HG03060 (cell line): ENCODE results near the gene ZMPSTE24.
"Not testable (repeated sequence)": the region's sequence is repeated elsewhere in the genome, so short reads cannot be mapped to it uniquely, and the experiment has no call there.

Experiments used
- ATAC-seq: cut with Tn5 transposase; IDR thresholded peaks from one replicate; pipeline ENCODE4 v1.9.1; 2021; ENCODE audit warnings: low read depth, moderate number of reproducible peaks; ENCODE audit not compliant: unreplicated experiment

The ZMPSTE24 gene

DNA sequence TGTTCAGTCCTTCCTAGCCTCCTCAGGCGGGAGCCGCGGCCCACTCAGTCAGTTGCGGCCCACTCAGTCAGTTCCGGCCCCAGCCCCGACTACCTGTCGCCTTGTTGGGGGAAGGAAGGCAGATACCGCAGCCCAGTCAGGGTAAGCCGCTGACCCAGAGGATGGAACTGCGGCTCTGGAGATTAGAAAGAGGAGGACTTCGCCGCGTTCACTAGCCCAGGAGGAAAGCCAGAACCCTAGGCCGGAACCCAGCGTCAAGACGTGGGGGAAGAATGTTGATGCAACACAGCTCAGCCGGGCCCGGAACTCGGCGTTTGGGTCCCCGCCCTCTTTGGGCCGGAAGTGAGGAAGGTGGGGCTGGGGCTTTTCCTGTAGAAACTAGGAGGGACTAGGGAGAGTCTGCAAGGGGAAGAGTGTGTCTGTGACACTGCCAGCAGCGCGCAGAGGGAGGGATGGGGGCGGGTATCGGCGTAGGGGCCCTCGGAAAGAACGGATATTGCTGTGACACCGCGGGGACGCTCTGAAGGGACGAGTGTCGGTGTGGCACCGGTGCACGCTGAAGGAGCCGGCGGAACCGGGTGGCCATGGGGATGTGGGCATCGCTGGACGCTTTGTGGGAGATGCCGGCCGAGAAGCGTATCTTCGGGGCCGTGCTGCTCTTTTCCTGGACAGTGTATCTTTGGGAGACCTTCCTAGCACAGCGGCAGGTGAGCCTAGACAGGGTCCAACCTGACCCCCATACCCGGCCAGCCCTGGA is at the start of gene ZMPSTE24:
TSS of gene ZMPSTE24 (plus strand) at position 549 of the 757 bp plus-strand sequence. CDS start at position 585, 36 bp downstream.
- ATAC-seq: peak; percentile 81

DNA sequence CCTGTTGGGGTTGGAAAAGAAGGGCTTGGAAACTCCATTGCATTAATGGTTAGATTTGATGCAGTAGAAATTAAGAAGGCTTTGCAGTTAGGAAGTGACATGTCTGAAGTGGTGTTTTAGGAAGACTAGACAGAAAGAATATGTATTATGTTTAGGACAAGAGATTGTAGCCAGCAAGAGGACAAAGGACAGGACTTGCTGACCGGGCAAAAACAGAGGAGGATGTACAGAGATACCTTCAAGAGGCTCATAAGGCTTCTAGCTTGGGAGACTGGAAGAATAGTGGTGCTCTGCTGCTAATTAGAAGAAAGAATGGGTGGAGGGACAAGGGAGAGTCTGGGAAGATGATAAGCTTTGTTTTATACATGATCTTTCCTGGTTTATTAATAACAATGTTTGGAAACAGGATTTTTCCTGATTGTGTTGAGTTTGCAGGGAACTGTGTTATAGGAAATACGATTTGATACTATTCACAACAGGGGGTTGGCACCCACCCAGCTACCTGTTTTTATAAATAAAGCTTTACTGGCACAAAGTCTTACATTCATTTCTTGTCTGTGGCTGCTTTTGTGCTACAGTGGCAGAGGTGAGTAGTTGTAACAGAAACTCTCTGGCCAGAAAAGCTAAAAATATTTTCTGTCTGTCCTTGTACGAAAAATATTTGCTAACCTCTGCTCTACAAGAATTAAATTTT is 47.4 kb upstream of the ZMPSTE24 start:
- no peak for ATAC-seq

DNA sequence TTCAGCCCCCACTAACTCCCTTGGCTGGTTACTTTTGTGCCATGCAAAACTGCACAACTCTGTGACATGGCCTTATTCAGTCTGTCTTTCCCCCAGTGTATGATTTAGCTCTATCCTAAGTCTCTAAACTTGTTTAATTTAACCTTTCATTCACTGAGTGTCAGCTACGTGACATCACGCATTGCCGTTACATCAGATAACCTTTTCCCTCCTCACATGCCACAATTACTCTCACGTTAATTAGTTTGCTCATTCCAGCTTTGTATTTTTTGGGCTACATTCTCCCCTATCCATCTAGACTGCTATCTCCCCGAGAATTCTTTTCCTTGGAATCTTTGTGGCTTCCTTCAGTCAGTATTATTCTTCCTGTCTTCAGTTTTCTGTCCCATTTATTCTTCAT is 39.7 kb upstream of the ZMPSTE24 start:
- no peak for ATAC-seq

DNA sequence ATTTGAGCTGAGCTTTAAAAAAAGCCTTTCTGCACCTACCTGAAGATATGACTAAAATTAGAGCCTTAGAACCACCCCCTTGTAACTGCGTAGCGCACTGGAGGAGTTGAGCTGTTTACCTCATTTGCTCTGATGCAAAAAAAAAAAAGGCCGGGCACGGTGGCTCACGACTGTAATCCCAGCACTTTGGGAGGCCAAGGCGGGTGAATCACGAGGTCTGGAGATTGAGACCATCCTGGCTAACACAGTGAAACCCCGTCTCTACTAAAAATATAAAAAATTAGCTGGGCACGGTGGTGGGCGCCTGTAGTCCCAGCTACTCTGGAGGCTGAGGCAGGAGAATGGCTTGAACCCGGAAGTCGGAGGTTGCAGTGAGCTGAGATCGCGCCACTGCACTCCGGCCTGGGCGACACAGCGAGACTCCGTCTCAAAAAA is 36.5 kb upstream of the ZMPSTE24 start:
- ATAC-seq: not testable (repeated sequence)

DNA sequence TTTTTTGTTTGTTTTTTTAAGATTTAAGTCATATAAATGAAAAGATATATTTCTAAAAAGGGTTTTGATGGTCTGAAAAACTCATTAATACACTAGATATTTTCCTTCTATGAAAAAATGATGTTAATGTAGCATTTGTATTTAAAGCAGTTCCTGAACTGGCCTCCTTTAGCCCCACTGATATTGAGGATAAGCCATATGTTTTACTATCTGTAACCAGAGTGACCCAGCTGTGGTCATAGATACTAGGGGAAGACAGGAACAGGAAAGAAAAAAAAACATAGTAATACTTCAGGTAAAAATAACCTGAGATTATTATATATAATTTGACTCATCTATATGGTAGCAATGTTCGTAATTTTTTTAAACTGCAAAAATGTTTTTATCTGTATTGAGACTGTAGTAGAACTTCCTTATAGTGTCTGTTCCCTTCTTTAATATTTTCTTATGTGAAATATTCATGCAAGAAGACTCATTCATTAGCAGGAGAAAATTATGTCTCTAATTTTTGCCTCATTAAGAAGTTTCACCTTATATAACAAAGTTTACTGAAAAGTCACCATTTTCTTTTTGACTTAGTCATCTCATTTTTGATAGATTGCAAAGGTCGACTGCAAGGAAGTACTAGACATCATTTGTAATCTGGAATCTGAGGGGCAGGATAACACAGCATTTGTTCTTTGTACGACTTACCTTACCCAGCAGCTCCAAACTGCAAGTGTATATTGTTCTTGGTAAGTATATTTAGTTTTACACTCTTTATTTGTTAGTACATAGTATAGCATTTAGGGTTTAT is 35.9 kb upstream of the ZMPSTE24 start:
- ATAC-seq: no peak

DNA sequence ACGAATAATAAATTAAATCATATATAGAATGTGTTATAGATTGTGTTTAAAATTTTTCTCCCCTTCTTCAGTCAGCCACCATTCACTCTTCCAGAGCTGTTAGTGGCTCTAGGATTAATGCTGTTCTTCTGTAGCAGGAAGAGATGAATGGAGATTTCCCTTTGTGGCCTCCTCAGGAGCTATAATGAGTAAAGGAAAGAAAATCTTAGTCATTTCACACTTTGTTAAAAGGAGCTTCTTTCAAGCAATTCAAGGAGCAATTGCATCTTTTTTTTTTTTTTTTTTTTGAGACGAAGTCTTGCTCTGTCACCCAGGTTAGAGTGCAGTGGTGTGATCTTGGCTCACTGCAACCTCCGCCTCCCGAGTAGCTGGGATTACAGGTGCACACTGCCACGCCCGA is 34.0 kb upstream of the ZMPSTE24 start:
- no peak for ATAC-seq

DNA sequence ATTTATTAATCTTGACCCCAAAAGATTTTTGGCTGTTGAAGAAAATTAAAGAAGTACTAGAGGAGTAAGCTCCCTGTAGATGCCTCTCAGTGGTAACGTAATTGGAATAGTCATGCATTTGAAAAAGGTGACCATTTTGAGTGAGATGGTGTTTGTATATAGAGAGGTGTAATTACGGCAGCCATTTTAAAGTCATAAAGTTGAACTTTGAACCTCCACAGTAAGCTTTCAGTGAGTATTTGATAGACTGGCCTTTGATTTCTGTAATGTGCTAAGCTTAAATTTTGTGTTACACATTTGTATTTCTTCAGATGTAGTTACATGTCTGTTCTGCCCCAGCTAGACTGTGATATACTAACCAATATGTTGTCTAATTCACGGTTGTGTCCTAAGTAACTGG is 31.8 kb upstream of the ZMPSTE24 start:
- no peak for ATAC-seq

DNA sequence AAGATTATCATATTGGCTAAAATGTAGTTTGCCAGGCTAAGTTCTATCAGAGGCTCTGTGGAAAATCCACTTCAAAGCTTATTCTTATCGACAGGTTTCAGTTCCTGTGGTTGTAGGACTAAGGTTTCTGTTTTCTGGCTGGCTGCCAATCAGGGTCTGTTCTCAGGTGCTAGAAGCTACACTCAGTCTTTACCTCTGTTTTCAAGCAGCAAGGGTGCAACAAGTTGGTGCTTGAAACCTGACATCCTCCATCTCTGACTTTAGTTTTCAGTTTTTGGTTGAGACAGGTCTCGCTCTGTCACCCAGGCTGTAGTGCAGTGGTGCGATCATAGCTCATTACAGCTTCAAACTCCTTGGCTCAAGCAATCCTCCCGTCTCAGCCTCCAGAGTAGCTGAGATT is 25.6 kb upstream of the ZMPSTE24 start:
- ATAC-seq: peak; percentile 77

DNA sequence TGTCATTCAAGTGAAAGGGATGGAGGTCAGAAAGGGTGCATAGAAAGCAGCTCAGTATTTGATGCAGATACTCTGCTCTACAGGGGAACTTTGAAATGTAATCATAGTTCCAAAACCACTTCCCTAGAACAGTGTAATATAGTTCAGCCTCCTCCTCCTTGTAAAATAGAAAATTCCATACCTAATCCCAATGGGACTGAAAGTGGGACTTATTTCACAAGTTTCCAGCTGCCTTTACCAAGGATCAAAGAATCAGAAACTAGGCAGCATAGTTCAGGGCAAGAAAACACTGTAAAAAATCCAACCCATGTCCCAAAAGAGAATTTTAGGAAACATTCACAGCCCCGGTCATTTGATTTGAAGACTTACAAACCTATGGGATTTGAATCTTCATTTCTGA is 18.4 kb upstream of the ZMPSTE24 start:
- no peak for ATAC-seq

DNA sequence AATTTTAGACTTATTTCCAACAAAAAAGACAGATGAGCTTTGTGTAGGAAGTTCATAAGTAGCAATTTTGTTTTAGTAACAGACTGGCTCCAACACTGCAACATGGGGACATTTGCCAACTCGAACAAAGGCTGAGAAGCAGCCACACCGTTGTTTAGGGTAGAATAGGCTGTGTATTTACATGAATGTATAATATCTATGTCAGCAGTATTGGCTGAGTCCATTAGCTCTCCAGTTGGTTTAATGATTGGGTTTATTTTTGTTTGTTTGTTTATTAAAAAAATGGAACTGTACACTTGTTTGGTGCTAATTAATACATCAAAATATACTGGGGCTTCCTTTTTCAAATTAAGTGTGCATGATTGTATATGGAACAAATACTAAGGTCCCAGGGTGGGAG is 17.6 kb upstream of the ZMPSTE24 start:
- no peak for ATAC-seq

DNA sequence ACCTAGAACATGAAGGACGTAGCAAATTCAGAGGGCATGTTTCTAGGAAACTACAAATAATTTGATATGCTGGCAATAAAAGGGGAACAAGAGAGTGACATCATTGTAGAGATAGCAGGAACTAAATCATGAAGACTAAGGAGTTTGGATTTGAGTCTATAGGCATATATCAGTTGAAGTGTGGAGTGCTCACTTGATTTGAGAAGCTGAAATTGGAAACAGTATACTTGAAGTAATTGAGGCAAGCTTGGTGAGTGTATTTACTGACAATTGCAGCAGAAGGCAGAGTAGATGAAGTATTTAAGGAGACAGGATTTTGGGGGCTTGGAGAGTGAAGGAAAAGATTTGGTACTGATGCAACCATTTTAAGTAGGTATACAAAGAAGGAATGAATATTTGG is 16.7 kb upstream of the ZMPSTE24 start:
- ATAC-seq: no peak

DNA sequence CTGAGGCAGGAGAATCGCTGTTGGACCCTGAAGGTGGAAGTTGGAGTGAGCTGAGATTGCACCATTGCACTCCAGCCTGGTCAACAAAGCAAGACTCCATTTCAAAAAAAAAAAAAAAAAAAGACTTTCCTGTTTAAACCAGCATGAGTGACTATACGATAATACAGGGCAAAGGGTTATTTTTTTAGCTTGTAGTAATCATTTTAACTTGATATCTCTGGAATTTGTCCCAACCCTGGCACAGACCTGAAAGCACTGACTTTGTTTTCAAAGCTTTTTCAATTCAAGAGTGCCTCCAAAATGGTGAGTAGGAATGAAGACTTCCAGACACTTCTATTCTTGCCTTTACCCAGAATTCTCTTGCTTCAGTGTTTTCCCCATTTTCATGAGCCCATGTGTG is 14.7 kb upstream of the ZMPSTE24 start:
- ATAC-seq: no peak

DNA sequence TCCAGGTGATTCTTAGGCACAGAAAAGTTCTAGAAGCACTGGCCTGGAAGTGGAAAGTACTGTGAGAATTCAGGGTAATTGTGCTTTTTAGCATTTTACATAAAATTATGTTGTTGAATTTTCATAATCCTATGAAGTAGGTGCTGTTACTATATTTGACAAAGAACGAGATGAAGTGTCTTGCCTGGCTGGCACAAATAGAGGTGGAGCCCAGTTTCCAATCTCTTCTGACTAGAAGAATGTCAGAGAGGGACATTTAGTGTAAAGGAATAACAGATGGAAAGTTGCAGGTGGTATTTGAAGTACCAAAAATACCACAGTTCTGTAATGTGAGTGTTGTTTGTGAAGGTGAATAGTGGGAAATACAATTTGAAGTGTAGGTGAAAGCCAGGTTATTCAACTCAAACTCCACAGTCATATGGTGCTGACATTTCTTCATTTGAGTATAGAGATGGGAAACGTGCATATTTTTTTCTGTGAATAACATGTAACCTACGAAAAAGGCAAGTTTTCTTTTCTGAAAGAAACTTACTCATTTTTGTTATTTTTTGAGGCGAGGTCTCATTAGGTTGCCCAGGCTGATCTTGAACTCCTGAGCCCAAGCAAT is 13.8 kb upstream of the ZMPSTE24 start:
- ATAC-seq: no peak

DNA sequence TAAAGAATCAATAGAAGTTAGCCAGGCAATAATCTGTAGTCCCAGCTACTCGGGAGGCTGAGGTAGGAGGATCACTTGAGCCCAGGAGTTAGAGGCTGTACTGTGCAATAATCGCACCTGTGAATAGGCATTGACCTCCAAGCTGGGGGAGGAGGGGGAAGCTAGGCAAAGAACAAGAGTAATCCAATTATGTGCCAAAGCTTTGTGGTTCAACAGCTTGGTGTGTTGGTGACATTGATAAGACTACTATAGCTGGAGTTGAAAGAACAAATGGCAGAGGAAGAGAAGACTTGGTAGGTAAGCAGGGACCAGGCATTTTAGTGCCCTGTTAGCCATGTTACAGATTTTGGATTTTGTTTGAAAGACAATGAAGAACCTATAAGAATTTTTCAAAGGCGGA is 12.3 kb upstream of the ZMPSTE24 start:
- no peak for ATAC-seq

DNA sequence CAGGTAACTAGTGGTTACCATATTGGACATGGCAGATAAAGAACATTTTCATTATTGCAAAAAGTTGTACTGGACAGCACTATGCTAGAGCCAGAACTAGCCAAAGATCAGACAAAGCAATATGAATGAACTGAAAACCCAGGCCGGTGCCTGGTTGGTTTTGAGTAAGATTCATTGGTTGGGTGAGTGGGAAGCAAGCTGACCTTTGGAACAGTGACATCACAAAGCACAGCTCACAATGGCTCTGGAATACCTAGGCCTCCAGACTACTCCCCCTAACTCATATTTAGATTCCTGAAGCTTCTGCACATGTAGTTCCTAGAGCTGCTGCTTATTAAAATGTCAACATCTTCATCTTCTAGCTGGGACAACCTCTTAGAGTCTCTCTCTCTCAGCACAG is 10.4 kb upstream of the ZMPSTE24 start, which contains the start of gene TMCO2:
TSS of gene TMCO2 (plus strand) at position 283 of the 400 bp plus-strand sequence. CDS start at position 340, 57 bp downstream.
- ATAC-seq: no peak

DNA sequence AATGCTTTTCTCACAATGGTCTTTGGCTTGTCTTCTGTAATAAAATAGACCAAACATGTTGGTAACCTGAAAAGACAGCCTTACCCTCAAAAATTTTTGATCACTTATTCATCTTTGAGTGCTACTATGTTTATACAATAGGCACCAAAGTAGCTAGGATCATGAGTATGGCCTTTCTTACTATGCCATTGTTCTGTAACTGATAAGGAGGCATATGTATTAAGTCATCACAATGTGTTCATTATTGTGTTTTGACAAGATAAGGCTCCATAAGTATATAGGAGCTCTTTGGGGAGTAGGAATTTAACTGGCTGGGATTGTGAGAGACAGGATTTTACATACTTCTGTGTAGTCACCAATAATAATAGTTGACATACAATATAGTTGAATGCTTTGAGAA is 9.6 kb upstream of the ZMPSTE24 start:
- ATAC-seq: no peak

DNA sequence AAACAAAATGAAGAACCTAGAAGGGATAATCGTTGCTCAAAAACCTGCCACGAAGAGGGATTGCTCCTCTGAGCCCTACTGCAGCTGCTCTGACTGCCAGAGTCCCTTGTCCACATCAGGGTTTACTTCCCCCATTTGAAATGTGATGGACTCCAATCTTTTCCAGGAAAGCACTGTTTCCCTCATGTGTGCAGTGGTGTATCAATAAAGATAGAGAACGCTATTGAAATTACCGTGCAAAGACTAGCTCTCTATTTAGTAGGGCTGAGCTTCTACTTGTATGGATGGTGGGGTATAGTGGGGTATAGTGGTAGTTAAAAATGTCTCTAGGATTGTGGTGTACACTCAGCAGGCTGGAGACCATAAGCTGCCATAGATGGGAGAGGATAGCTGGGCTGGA is 6.6 kb upstream of the ZMPSTE24 start:
- ATAC-seq: no peak

DNA sequence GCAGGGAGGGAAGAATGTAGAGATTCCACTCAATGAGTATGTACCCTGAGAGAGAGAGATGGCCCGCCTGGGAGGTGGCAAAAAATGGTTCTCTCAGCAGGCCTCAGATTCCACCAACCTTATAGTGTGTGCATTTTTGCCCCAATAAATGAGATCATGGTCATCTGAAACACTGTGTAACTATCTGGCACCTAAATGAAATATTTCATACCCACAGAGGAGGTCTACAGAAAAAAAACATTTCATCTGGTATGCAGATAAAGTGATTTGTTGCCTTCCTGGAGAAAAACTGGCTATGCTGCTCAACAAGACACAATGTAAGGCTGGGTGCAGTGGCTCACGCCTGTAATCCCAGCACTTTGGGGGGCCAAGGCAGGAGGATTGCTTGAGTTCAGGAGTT is 5.4 kb upstream of the ZMPSTE24 start:
- ATAC-seq: no peak

DNA sequence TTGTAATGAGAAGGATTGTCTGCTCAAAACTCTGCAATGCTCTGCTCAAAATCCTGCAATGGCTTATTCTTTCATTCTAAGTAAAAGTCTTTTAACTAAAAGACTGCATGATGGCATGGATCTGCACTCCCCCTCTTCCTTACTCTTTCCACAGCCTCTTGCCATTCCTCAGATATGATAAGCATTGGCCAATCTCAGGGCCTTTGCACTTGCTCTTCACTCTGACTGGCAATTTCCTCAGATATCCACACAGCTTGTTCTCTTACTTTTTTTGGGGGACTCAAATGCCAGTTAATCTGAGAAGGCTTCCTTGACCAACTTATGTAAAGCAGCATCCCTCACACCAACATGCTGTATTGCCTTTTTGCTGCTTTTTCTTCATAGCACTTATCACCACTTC is 2.8 kb upstream of the ZMPSTE24 start:
- no peak for ATAC-seq

DNA sequence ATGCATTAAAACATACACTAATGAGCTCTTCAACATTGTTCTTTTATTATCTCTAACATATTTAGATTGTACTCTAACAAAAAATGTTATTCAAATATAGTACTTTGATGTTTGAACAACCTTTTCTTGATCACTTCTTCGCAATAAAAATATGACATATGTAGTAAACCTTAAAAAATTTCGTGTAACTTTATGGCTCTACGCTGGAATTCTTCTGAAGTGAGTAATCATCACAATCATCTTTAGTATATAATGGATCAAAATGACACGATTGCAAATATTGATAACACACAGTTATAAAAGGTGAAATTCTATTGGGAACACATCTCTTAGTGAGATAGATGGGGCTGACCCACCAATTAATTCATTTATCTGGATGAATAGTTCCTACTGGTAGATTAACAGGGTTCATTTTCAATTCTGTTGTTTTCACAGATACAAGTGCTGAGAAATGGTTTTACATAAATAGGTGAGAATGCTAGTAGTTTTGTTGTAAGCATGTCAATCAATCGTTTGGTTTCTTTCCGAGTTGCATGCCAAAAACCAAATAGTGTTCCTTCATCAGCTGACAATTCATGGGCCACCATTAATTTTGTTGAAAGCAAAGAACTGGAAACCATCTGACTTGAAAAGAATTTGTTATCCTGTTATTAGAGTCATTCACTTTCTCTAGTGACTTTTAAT is 1.5 kb upstream of the ZMPSTE24 start:
- ATAC-seq: no peak
